Suprapubic skin (tissue), 4 donors: Measurements from ENCODE around the gene PPP4R2. TPM values are rescaled to one million over a fixed set of nuclear protein-coding genes. Genes with fewer than 3 reads are reported as not detected.

ENCODE experiments used
- DNase-seq, 2 donors: peaks; one replicate each; pipeline ENCODE4 v3.0.0-alpha.2; 2019; ENCODE audit warnings: low spot score in 2 of 2
- H3K27ac ChIP-seq: fragments of 200-600 bp; sonication (generic); one replicate; pipeline ENCODE4 v1.5.1; 2019
- H3K27me3 ChIP-seq: fragments of 200-600 bp; sonication (generic); one replicate; pipeline ENCODE4 v1.5.1; 2019
- H3K36me3 ChIP-seq: fragments of 200-600 bp; sonication (generic); one replicate; pipeline ENCODE4 v1.5.1; 2019
- H3K4me1 ChIP-seq: fragments of 200-600 bp; sonication (generic); one replicate; pipeline ENCODE4 v1.5.1; 2019
- H3K4me3 ChIP-seq: fragments of 200-600 bp; sonication (generic); one replicate; pipeline ENCODE4 v1.5.1; 2019; ENCODE audit warnings: mild to moderate bottlenecking
- H3K9me3 ChIP-seq: fragments of 200-600 bp; sonication (generic); one replicate; pipeline ENCODE4 v1.5.1; 2019
- CTCF ChIP-seq, 2 donors: fragments of 200-600 bp in 1 of 2; fragments of 450-650 bp in 1 of 2; sonication (generic) in 1 of 2; IDR thresholded peaks; one replicate each; pipeline ENCODE4 v1.5.1; 2016 to 2019; ENCODE audit warnings: antibody characterized with exemption in 2 of 2, mild to moderate bottlenecking in 1 of 2, moderate library complexity in 1 of 2
- EP300 ChIP-seq: sonication (generic); formaldehyde crosslinking; IDR thresholded peaks from one replicate; pipeline ENCODE4 v1.6.1; 2017; ENCODE audit warnings: antibody characterized with exemption
- POLR2A ChIP-seq, 2 donors: fragments of 450-650 bp; IDR thresholded peaks; one replicate each; pipeline ENCODE4 v1.6.1; 2017; ENCODE audit warnings: antibody characterized with exemption in 2 of 2, mild to moderate bottlenecking in 2 of 2, moderate library complexity in 2 of 2
- POLR2AphosphoS5 ChIP-seq, 3 donors: sonication (generic); formaldehyde crosslinking; IDR thresholded peaks; one replicate each; pipeline ENCODE4 v1.6.1; 2017; ENCODE audit warnings: antibody characterized with exemption in 3 of 3
- WGBS: methylation state at CpG from one replicate; pipeline ENCODE4 v1.1.5; 2018; 5-methylcytosine and 5-hydroxymethylcytosine counted together
- total RNA-seq, 4 donors: library from RNA; depleted of rRNA; stranded (reverse); fragments of >200 nt; gene quantifications; one replicate each; pipeline ENCODE4 v1.1.0, GENCODE V29; 2016

Gene PPP4R2
- total RNA-seq, 4 donors from 2014 or later: 24.4 to 46.3 (median 36.6) TPM

DNA sequence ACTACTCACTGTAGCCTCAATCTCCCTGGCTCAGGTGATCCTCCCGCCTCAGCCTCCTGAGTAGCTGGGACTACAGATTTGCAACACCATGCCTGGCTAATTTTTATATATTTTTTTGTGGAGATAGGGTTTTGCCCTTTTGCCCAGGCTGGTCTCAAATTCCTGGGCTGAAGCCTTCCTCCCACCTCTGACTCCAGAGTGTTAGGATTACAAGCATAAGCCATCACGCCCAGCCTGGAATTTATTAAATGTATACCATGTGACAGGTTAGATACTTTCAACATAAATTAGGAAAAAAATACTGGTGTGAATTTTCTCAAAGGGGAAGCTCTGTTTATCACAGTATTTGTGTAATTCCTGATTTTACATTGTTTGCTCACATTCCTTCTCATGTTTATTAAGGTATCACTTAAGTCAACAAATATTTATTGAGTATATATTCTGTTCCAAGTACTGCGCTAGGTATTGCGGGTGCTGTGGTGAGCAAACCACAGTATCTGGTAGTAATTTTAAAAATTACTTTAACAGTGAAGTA is 24.8 kb downstream of the PPP4R2 start:
- H3K36me3 ChIP-seq: no peaks in the 10 kb centered on the region
- no peak overlapping the region for H3K27ac ChIP-seq
- no peaks in the 10 kb centered on the region for H3K27me3 ChIP-seq
- TF ChIP-seq CTCF (IDR thresholded peaks at IDR 0.05) (no peak), POLR2AphosphoS5 (IDR thresholded peaks at IDR 0.05) (no peak), EP300 (no peak), POLR2A (IDR thresholded peaks at IDR 0.05) (no peak)
- no peak for DNase-seq
- WGBS: 70% methylated on average over 4 of the region's 4 CpGs
- H3K9me3 ChIP-seq: no peaks in the 10 kb centered on the region
- no peak overlapping the region for H3K4me3 ChIP-seq
- H3K4me1 ChIP-seq: peaks cover 28% of the 10 kb centered on the region

DNA sequence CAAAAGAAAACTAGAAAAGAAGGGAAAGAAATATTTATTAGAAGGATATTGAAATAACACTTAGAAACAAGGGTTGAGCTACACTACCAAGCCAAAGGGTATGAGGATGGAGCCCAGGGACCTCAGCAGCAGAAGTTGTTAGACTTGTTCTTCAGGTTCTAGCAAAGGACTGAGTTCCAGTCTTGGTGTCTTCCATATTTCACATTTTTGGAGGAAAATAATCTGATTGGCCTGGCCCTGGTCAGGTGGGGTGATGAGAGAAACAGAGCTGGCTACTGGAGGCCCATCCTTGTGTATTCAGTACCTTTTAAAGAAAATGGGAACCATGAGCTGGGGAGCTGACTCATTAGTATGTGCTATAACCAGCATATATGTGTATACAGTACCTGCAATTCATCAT is 28.2 kb downstream of the PPP4R2 start:
- Histone ChIP-seq H3K4me1 (peaks cover 42% of the 10 kb centered on the region), H3K27me3 (no peaks in the 10 kb centered on the region), H3K36me3 (no peaks in the 10 kb centered on the region), H3K27ac (no peak overlapping the region), H3K4me3 (no peak overlapping the region), H3K9me3 (no peaks in the 10 kb centered on the region)
- no peak for DNase-seq
- TF ChIP-seq POLR2A (IDR thresholded peaks at IDR 0.05): no peak
- TF ChIP-seq EP300: no peak
- TF ChIP-seq CTCF (IDR thresholded peaks at IDR 0.05): no peak
- TF ChIP-seq POLR2AphosphoS5 (IDR thresholded peaks at IDR 0.05): no peak

GRCh38 chr3:73026111-73026759 is 29.6 kb downstream of the PPP4R2 start:
- peaks cover 39% of the 10 kb centered on the region for H3K4me1 ChIP-seq
- no peak for TF ChIP-seq POLR2AphosphoS5 (IDR thresholded peaks at IDR 0.05)
- no peak for TF ChIP-seq CTCF (IDR thresholded peaks at IDR 0.05)
- TF ChIP-seq EP300: no peak
- no peak for TF ChIP-seq POLR2A (IDR thresholded peaks at IDR 0.05)
- no peak for DNase-seq
- H3K9me3 ChIP-seq: no peaks in the 10 kb centered on the region
- no peak overlapping the region for H3K27ac ChIP-seq
- WGBS: 76% methylated on average over 6 of the region's 6 CpGs
- no peaks in the 10 kb centered on the region for H3K27me3 ChIP-seq
- H3K4me3 ChIP-seq: no peak overlapping the region
- H3K36me3 ChIP-seq: no peaks in the 10 kb centered on the region

DNA sequence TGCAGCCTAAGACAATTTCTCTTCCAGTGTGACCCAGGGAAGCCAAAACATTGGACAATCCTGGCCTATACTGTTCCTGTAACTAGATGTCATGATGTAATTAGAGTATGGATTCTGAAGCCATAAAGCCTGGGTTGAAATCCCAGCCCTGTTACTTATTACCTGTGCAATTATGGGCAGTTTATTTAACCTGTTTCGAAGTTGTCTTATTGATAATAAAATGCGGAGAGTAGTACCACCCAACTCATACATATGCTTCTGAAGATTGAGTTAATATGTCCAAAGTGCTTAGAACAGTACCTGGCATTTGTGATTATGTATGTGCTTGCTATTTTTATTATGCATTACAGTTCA is 30.1 kb downstream of the PPP4R2 start:
- H3K4me3 ChIP-seq: no peak overlapping the region
- no peaks in the 10 kb centered on the region for H3K27me3 ChIP-seq
- no peaks in the 10 kb centered on the region for H3K36me3 ChIP-seq
- H3K9me3 ChIP-seq: no peaks in the 10 kb centered on the region
- TF ChIP-seq EP300 (no peak), POLR2A (IDR thresholded peaks at IDR 0.05) (no peak), POLR2AphosphoS5 (IDR thresholded peaks at IDR 0.05) (no peak), CTCF (IDR thresholded peaks at IDR 0.05) (no peak)
- H3K27ac ChIP-seq: no peak overlapping the region
- 48% methylated on average over 2 of the region's 2 CpGs for WGBS
- DNase-seq: no peak
- peaks cover 39% of the 10 kb centered on the region for H3K4me1 ChIP-seq

DNA sequence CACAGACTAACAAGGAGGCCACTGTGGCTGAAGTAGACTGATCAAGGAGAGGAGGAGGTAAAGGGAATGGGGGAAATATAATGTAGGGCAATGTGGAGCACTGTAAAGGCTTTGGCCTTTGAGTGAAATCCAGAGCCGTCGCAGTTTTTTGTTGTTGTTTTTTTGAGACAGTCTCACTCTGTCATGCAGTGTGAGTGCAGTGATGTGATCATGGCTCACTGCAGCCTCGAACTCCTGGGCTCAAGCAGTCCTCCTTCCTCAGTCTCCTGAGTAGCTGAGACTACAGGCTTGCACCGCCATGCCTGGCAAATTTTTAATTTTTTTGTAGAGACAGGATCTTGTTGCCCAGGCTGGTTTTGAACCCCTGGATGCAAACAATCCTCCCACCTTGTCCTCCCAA is 32.2 kb downstream of the PPP4R2 start:
- TF ChIP-seq EP300 (no peak), POLR2AphosphoS5 (IDR thresholded peaks at IDR 0.05) (no peak), CTCF (IDR thresholded peaks at IDR 0.05) (no peak)
- peaks cover 45% of the 10 kb centered on the region for H3K4me1 ChIP-seq
- peak overlapping the region; percentile 51 for H3K27ac ChIP-seq
- H3K27me3 ChIP-seq: no peaks in the 10 kb centered on the region
- no peaks in the 10 kb centered on the region for H3K36me3 ChIP-seq
- 65% methylated on average over 4 of the region's 4 CpGs for whole genome bisulfite sequencing
- DNase-seq: no peak
- H3K4me3 ChIP-seq: no peak overlapping the region
- no peaks in the 10 kb centered on the region for H3K9me3 ChIP-seq
